Subcutaneous adipose tissue (tissue), 4 donors: ENCODE results near the gene BCLAF1. TPM values are rescaled to one million over a fixed set of nuclear protein-coding genes. Genes with fewer than 3 reads are reported as not detected.

Source experiments
- total RNA-seq, 4 donors: library from RNA; depleted of rRNA; stranded (reverse); fragments of >200 nt; gene quantifications; one replicate each; pipeline ENCODE4 v1.1.0, GENCODE V29; 2016
- TF ChIP-seq, protein P1 (sequence below): fragments of 450-650 bp; IDR thresholded peaks from one replicate; pipeline ENCODE4 v1.5.1; 2016; ENCODE audit warnings: low read depth, mild to moderate bottlenecking, control low read depth, antibody characterized with exemption, moderate library complexity

The BCLAF1 gene
- total RNA-seq, 4 donors from 2014 or later: 96.1 to 215 (median 116) TPM

DNA sequence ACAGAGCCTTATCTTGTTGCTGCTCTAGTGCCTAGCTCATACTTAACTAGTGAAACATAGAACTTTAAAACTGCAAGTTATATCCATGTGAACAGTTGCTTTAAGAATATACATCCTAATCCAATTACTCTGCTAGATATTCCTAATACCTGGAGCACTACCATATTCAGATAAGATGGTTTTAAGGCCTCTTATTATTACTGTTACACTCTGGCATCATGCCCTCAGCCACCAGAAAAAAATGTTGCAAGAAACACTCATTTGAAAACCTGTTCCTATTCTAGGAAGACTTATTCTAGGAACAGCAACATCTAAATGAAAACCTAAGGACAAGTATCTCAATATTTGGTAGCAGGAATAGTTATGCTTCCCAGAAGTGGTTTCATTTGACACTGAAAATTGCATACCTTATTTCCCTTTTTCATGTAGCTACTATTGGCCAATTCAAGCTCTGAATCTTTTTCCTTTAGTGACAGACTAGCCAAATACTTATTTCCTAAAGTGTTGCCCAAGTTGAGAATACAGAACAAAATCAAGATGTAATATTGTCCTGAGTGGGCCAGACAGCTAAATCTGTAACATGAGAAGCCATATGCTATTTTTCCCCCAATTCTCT is 34.7 kb downstream of the BCLAF1 start:
- TF ChIP-seq, protein P1, sequence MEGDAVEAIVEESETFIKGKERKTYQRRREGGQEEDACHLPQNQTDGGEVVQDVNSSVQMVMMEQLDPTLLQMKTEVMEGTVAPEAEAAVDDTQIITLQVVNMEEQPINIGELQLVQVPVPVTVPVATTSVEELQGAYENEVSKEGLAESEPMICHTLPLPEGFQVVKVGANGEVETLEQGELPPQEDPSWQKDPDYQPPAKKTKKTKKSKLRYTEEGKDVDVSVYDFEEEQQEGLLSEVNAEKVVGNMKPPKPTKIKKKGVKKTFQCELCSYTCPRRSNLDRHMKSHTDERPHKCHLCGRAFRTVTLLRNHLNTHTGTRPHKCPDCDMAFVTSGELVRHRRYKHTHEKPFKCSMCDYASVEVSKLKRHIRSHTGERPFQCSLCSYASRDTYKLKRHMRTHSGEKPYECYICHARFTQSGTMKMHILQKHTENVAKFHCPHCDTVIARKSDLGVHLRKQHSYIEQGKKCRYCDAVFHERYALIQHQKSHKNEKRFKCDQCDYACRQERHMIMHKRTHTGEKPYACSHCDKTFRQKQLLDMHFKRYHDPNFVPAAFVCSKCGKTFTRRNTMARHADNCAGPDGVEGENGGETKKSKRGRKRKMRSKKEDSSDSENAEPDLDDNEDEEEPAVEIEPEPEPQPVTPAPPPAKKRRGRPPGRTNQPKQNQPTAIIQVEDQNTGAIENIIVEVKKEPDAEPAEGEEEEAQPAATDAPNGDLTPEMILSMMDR: no peak

DNA sequence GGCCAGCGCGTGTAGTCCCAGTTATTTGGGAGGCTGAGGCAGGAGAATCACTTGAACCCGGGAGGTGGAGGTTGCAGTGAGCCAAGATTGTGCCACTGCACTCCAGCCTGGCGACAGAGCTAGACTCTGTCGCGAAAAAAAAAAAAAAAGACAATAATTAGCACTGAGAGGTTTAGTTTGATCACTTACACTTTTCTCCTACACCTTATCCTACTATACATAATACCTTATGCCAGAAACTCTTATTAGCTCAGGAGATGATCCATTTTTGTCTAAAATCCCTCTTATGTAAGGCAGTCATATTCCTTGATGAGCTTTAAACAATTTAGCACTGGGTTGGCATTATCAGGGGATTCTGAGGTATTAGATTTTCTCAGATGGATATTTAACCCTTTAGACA is 35.9 kb downstream of the BCLAF1 start:
- TF ChIP-seq, protein P1: no peak

DNA sequence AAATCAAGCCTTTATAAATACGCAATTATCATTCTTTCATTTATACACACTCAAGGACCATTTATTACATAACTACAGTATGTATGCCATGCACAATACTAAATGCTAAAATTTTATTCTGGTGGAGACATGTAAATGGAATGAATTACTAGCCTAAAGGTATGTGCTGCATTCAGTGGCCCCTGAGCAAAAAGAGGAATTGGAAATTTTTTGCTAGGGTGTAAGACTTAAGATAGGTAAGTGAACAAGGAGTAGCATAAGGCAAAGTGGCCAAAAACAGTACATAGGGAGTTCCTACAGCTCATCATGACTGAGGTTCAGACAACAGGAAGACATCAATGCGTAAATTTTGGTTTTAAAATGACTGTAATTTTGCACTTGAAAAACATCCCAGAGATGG is 37.2 kb downstream of the BCLAF1 start:
- TF ChIP-seq, protein P1: no peak

DNA sequence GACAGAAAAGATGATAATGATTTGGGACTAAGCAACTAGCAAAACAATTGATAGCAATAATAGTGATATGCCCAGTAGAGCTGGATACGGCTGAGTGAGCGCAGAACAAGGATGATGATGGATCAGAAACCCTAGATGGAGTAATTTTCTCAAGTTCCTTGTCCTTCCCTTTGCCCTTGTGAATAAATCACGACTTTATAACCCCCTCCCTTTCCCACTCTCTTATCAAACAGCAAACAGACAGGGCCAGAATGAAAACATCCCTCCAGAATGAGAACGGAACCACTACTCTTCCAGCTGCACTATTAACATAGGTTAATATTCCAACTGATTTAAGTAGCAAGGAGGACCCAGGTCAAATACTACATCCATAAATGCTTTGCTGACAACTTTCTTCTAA is 38.3 kb downstream of the BCLAF1 start:
- TF ChIP-seq, protein P1: no peak

DNA sequence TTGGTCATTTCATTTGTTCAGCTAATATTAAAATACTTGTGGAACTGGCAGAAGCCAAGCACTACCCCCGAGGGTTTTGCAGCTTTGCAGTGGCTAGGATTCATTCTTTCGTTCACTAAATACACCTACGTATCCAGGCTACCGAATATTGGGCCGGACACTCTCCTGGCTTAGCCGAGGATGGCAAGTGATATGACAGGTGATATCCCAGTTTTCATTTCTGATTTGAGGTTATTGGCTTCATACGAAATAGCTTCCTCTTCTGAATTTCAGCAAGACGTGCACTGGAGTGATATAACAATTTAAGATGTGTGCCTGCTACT is 39.0 kb downstream of the BCLAF1 start:
- TF ChIP-seq, protein P1: no peak

DNA sequence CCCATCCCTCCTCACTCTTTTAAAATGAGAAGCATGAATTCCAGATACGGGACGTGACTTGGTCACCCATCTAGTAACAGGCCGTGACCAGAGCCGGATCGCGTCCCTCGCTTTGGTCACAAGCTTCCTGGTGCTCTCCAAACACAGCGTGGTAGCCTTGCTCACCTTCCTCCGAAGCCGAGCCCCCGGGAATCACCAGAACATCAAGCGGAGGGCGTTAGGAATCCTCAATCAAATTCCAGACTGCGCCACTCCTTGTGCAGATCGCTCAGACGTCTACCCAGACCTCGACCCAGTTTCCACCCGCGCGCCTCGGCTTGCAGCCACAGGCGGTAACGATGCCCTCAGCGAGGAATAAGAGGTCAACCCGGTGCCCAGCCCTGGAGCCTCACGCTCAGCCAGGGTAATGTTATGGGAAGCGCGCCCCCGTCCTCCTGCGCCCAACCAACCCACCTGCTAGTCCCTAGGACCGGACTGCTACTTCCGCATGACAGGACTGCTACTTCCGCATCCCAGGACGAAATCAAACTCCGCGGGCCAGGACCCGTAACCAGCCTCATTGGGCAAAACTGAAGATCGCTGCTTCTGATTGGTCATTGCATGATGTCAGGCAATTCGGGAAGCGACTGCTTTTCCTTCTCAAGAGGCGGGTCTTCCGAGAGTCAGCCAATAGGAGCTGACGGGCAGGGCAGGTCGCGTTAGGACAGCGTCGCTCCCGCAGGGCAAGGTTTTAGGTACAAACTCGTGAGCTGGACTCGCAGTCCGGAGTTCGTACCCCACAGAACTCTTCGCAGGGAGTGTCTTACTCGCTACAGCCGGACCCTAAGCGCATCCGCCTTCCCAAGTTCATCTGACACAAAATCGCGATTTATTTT is 39.6 kb downstream of the BCLAF1 start, which contains the start of gene MTFR2:
MTFR2 (minus strand) TSS at position 501 of the 875 bp plus-strand sequence. CDS start 1,212 bp downstream, outside the sequence.
- TF ChIP-seq, protein P1: no peak

DNA sequence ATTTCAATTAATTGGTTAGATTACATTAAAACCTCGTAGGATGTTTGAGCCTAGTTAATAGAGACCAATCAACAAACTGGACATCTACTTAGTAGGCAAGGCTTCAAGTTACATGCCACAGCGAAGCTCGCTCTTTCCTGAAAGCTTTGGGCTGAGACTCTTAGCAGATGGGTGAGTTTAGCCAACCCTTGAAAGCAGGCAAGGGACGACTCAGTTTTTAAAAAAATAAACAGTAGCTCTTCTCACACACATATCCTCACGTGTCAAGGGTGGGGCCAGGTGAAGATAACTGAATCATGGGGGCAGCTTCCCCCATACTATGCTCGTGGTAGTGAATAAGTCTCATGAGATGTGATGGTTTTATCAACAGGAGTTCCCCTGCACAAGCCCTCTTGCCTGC is 40.3 kb downstream of the BCLAF1 start:
- TF ChIP-seq, protein P1: no peak
